ENCODE measurements around the gene POLR1G. TPM values are rescaled to one million over a fixed set of nuclear protein-coding genes. Genes with fewer than 3 reads are reported as not detected.
"Not testable (repeated sequence)": the region's sequence is repeated elsewhere in the genome, so short reads cannot be mapped to it uniquely, and the experiment has no call there.

Gene POLR1G
- total RNA-seq, 2 donors from 2014 or later: 3.4 to 4.9 TPM

DNA sequence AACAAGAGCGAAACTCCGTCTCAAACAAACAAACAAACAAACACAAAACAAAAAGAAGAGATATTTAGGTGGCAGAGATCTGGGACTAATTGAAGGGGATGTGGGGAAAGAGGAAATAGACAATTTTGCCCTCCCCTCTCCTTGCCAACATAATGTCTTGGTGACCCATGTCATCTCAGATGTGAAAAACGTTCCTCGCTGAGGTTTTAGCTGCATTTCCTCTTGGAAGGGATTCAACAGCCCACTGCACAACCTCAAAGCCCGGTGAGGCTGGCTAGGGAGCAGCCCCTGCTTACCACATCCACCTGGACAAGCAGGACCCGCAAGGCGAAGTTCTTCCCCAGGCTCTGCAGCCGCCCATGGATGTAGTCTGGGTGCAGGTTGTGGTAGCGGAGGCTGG lies 12.4 kb downstream of the POLR1G start:
- H3K27ac Mint-ChIP-seq: no peak overlapping the region
- H3K9me3 Mint-ChIP-seq: no peaks in the 10 kb centered on the region
- no peak for ATAC-seq (replicated peaks in 1 of 2)
- H3K4me3 Mint-ChIP-seq: no peak overlapping the region
- no peaks in the 10 kb centered on the region for H3K27me3 Mint-ChIP-seq (ENCODE audit: low read depth)
- DNase-seq: no peak
- peaks cover 0 to 19% of the 10 kb centered on the region in 2 donors for H3K36me3 Mint-ChIP-seq (ENCODE audit: insufficient read depth in 2 of 2)
- peaks cover 42% of the 10 kb centered on the region for H3K4me1 Mint-ChIP-seq (ENCODE audit: low read depth)

- H3K27ac Mint-ChIP-seq: peak overlapping the region; percentile 42
- H3K9me3 Mint-ChIP-seq: no peaks in the 10 kb centered on the region
- DNase-seq: no peak
- ATAC-seq (replicated peaks in 1 of 2): no peak
- H3K27me3 Mint-ChIP-seq (ENCODE audit: low read depth): no peaks in the 10 kb centered on the region
- H3K36me3 Mint-ChIP-seq (ENCODE audit: insufficient read depth in 2 of 2): peaks cover 0 to 16% of the 10 kb centered on the region in 2 donors
- H3K4me3 Mint-ChIP-seq: no peak overlapping the region
- peaks cover 48% of the 10 kb centered on the region for H3K4me1 Mint-ChIP-seq (ENCODE audit: low read depth)
Measured at GRCh38 chr19:45419396-45419795, 13.0 kb downstream of the POLR1G start.

- H3K27ac Mint-ChIP-seq: peak overlapping the region; percentile 42
- H3K36me3 Mint-ChIP-seq (ENCODE audit: insufficient read depth in 2 of 2): peaks cover 0 to 16% of the 10 kb centered on the region in 2 donors
- ATAC-seq (replicated peaks in 1 of 2) (no peak), DNase-seq (no peak)
- H3K9me3 Mint-ChIP-seq: no peaks in the 10 kb centered on the region
- H3K4me3 Mint-ChIP-seq: no peak overlapping the region
- H3K27me3 Mint-ChIP-seq (ENCODE audit: low read depth): no peaks in the 10 kb centered on the region
- peaks cover 53% of the 10 kb centered on the region for H3K4me1 Mint-ChIP-seq (ENCODE audit: low read depth)
Measured at GRCh38 chr19:45419895-45420294, 13.5 kb downstream of the POLR1G start.

- Mint-ChIP-seq H3K4me3 (peak overlapping the region in 1 of 2 donors; percentile 50), H3K27ac (no peak overlapping the region), H3K9me3 (no peaks in the 10 kb centered on the region), H3K36me3 (ENCODE audit: insufficient read depth in 2 of 2) (peaks cover 0 to 16% of the 10 kb centered on the region in 2 donors), H3K4me1 (ENCODE audit: low read depth) (peaks cover 53% of the 10 kb centered on the region), H3K27me3 (ENCODE audit: low read depth) (no peaks in the 10 kb centered on the region)
- ATAC-seq (replicated peaks in 1 of 2) (no peak), DNase-seq (no peak)
Measured at GRCh38 chr19:45420356-45420755, 13.9 kb downstream of the POLR1G start.

DNA sequence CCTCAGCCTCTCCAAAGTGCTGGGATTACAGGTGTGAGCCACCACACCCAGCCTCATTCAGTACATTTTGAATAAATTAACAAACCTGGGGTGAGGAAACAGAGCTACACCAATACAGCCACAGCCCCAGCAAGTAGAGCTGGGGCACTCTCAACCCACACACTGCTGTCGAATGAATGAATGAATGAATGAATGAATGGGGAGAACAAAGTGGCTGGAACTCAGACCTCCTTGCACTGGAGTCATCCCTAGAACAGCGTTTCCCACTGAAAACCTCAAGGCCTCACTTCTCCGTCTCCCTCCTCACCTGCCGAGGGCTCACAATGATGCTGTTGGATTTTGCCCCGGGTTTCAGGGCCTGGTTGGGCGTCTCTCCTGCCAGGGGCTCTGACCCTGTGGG lies 14.4 kb downstream of the POLR1G start:
- no peak overlapping the region for H3K27ac Mint-ChIP-seq
- H3K4me1 Mint-ChIP-seq (ENCODE audit: low read depth): peaks cover 53% of the 10 kb centered on the region
- H3K4me3 Mint-ChIP-seq: peak overlapping the region in 1 of 2 donors; percentile 50
- DNase-seq: no peak
- peaks cover 0 to 16% of the 10 kb centered on the region in 2 donors for H3K36me3 Mint-ChIP-seq (ENCODE audit: insufficient read depth in 2 of 2)
- no peaks in the 10 kb centered on the region for H3K27me3 Mint-ChIP-seq (ENCODE audit: low read depth)
- no peaks in the 10 kb centered on the region for H3K9me3 Mint-ChIP-seq
- ATAC-seq (replicated peaks in 1 of 2): no peak

DNA sequence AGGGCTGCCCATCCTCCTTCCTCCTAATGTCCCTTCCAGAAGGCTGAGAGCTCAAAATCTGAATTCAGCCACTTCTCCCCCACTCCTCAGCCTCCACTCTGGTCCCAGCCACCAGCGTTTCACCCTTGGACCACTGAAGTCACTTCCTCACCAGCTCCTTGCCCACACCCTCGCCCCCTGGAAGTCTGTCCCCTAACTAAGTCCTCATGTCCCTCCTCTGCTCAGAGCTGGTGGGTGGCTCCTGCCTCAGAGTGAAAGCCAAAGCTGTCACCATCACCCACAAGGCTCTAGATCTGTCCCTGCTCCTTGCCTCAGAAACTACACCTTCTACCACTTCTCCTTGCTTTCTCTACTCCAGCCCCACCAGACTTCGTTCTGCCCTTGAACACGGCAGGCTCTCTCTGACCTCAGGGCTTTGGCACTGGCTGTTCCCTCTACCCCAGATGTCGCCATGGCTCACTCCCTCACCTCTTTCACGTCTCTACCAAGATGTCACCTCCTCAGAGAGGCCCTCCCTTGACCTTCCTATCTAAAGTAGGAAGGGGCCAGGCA lies 15.6 kb downstream of the POLR1G start:
- Mint-ChIP-seq H3K4me1 (ENCODE audit: low read depth) (peaks cover 56% of the 10 kb centered on the region), H3K36me3 (ENCODE audit: insufficient read depth in 2 of 2) (peaks cover 0 to 15% of the 10 kb centered on the region in 2 donors), H3K9me3 (no peaks in the 10 kb centered on the region), H3K27me3 (ENCODE audit: low read depth) (no peaks in the 10 kb centered on the region), H3K4me3 (peak overlapping the region in 1 of 2 donors; percentile 37), H3K27ac (no peak overlapping the region)
- no peak for DNase-seq
- no peak for ATAC-seq (replicated peaks in 1 of 2)

DNA sequence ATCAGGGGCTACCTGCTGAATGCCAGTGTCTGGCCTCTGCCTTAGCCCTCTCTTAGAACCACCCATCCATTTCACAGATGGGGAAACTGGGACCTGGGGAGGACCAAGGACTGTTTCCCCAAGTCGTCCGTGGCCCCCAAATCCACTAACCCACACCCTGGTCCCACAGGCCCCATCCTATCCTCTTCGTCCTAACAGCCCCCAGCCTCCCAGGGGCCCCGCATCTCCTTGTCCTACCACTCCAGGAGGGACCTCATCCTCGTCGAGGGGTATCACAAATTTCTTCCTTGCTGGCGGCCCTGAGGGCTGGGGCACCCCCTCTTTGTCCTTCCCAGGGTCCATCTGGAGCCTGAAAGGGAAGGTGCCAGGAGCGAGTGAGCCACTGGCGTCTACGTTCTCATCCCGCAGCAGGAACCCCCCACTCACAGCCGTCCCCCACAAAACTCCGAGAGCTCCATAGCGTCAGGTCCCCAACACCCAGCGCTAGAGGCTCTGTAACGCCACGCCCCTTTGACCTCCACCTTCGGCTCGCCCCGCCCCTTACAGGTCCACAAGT lies 16.7 kb downstream of the POLR1G start:
- Mint-ChIP-seq H3K27ac (peak overlapping the region; percentile 93), H3K27me3 (ENCODE audit: low read depth) (peaks cover under 1% of the 10 kb centered on the region), H3K36me3 (ENCODE audit: insufficient read depth in 2 of 2) (peaks cover 0 to 8% of the 10 kb centered on the region in 2 donors), H3K9me3 (no peaks in the 10 kb centered on the region), H3K4me3 (peak overlapping the region; percentile 97 to 99), H3K4me1 (ENCODE audit: low read depth) (peaks cover 66% of the 10 kb centered on the region)
- no peak for DNase-seq
- no peak for ATAC-seq (replicated peaks in 1 of 2)

- Mint-ChIP-seq H3K36me3 (ENCODE audit: insufficient read depth in 2 of 2) (peaks cover 0 to 3% of the 10 kb centered on the region in 2 donors), H3K9me3 (no peaks in the 10 kb centered on the region), H3K27ac (peak within 1 kb of the TSS; percentile 93), H3K27me3 (ENCODE audit: low read depth) (peaks cover 6% of the 10 kb centered on the region), H3K4me1 (ENCODE audit: low read depth) (peaks cover 71% of the 10 kb centered on the region), H3K4me3 (peak within 1 kb of the TSS; percentile 97 to 99)
- peak; percentile 80 to 81 for ATAC-seq (replicated peaks in 1 of 2)
- peak; percentile 91 to 92 for DNase-seq
Measured at GRCh38 chr19:45423589-45424190, 17.2 kb downstream of the POLR1G start, which contains the start of gene ERCC1. ERCC1 (minus strand) TSS chr19:45423917; CDS start chr19:45423374, 543 bp downstream.

GRCh38 chr19:45424191-45425058 lies 18.0 kb downstream of the POLR1G start:
- Mint-ChIP-seq H3K9me3 (no peaks in the 10 kb centered on the region), H3K27ac (peak overlapping the region; percentile 89), H3K27me3 (ENCODE audit: low read depth) (peaks cover 6% of the 10 kb centered on the region), H3K36me3 (ENCODE audit: insufficient read depth in 2 of 2) (peaks cover 0 to 3% of the 10 kb centered on the region in 2 donors), H3K4me1 (ENCODE audit: low read depth) (peaks cover 68% of the 10 kb centered on the region), H3K4me3 (peak overlapping the region; percentile 97 to 99)
- ATAC-seq (replicated peaks in 1 of 2): peak; percentile 69 to 72
- DNase-seq: peak; percentile 60 to 63

DNA sequence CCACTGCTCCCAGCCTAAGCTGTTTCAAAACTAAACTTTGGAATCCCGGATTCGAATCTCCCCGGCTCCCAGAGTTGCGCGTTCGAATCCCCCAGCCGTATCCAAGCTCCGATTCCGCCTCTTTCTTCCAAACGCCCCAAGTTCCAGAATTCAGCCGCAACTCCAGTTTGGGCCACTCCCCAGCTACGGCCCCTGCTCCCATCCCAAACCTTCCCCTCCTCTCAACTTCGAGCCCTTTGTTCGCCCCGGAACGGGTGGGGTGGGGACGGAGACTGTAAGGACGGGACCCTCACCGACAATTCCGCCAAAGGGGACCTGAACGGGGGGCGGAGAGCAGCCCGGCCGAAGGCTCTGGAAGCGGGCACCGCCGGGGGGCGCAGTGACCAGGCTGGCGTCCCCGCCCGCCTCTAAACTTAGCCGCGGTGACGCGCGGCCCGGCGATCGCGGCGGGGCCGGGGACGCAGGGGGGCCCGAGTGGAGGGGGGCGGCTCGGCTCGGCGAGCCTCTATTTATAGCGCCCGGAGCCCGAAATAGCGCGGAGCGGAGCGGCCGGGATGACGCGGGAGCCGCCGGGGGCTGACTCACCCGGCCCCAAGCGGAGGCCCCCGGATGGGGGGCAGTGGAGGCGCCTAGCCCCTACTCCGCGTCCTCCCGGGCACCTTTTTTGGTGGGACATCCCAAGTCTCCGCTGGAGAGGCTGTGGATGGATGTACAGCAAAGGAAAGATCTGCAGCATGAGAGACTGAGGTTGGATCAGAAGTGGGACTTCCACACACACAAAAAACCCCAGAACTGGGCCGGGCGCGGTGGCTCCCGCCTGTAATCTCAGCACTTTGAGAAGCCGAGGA lies 22.2 kb downstream of the POLR1G start:
- Mint-ChIP-seq H3K36me3 (ENCODE audit: insufficient read depth in 2 of 2) (no peaks in the 10 kb centered on the region), H3K9me3 (no peaks in the 10 kb centered on the region), H3K27ac (peak overlapping the region; percentile 51), H3K27me3 (ENCODE audit: low read depth) (peaks cover 6% of the 10 kb centered on the region), H3K4me1 (ENCODE audit: low read depth) (peaks cover 31% of the 10 kb centered on the region), H3K4me3 (peak overlapping the region; percentile 87 to 89)
- DNase-seq: peak in 1 of 2 donors; percentile 45
- ATAC-seq (replicated peaks in 1 of 2): peak in 1 of 2 donors; percentile 21

DNA sequence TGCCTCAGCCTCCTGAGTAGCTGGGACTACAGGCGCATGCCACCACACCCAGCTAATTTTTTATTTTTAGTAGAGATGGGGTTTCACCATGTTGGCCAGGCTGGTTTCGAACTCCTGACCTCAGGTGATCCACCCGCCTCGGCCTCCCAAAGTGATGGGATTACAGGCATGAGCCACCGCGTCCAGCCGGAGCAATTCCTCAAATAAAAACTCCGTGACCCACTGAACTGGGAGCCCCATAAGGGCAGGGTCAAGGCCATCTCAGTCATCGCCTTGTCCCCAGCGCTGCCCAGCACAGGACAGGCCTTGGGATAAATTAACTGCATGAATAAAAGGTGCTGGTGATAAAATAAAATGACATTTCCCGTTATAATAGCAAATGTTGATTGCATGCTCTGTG lies 23.5 kb downstream of the POLR1G start:
- H3K27me3 Mint-ChIP-seq (ENCODE audit: low read depth); DNase-seq; H3K9me3 Mint-ChIP-seq; H3K4me3 Mint-ChIP-seq; ATAC-seq (replicated peaks in 1 of 2); H3K27ac Mint-ChIP-seq; H3K36me3 Mint-ChIP-seq (ENCODE audit: insufficient read depth in 2 of 2): not testable (repeated sequence)
- peaks cover 18% of the 10 kb centered on the region for H3K4me1 Mint-ChIP-seq (ENCODE audit: low read depth)

DNA sequence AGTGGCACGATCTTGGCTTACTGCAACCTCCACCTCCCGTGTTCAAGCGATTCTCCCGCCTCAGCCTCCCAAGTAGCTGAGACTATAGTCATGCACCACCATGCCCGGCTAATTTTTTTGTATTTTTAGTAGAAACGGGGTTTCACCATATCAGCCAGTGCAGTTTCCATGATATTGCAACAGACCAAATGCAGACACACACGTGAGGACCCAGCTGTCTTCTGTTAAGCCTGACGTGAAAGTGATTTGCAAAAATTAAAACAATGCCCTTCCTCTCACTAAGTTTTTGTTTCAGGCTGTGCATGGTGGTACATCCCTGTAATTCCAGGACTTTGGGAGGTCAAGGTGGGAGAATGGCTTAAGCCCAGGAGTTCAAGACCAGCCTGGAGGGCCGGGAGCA lies 24.6 kb downstream of the POLR1G start:
- not testable (repeated sequence) for ATAC-seq (replicated peaks in 1 of 2); H3K9me3 Mint-ChIP-seq; H3K27me3 Mint-ChIP-seq (ENCODE audit: low read depth); H3K36me3 Mint-ChIP-seq (ENCODE audit: insufficient read depth in 2 of 2); DNase-seq; H3K4me3 Mint-ChIP-seq; H3K27ac Mint-ChIP-seq
- peaks cover 18% of the 10 kb centered on the region for H3K4me1 Mint-ChIP-seq (ENCODE audit: low read depth)
